AG04450 (cell line): ENCODE data around the gene RABGAP1. TPM values are rescaled to one million over a fixed set of nuclear protein-coding genes. Genes with fewer than 3 reads are reported as not detected.

Experiments used
- CTCF ChIA-PET: fragments of 300-600, 350-600 bp; formaldehyde crosslinking; extraction: SDS; loops from one replicate; lab custom pipeline; 2022; ENCODE audit warnings: antibody characterized with exemption, inconsistent platforms; lab: Charles Lee
- POLR2A ChIA-PET: fragments of 350-600 bp; formaldehyde crosslinking; extraction: SDS; loops from one replicate; lab custom pipeline; 2021; ENCODE audit warnings: antibody characterized with exemption, inconsistent platforms; lab: Yijun Ruan, JAX
- DNase-seq: peaks from one replicate; pipeline ENCODE4 v3.0.0-alpha.2; 2011; ENCODE audit warnings: low read depth, low spot score
- H3K27ac ChIP-seq: one replicate; pipeline ENCODE4 v1.5.1; 2012; ENCODE audit warnings: low read depth, low read length, control low read depth
- H3K27me3 ChIP-seq: one replicate; pipeline ENCODE4 v1.6.0; 2012; ENCODE audit warnings: low read length; ENCODE audit not compliant: control insufficient read depth, insufficient read depth
- H3K4me3 ChIP-seq: 2 replicates; pipeline ENCODE4 v1.5.1; 2011; ENCODE audit warnings: mild to moderate bottlenecking, low read depth, low read length, control low read depth
- H3K9me3 ChIP-seq: 2 replicates; pipeline ENCODE4 v1.5.1; 2012; ENCODE audit warnings: low read length; ENCODE audit not compliant: control insufficient read depth, insufficient read depth
- polyA plus RNA-seq: library from polyadenylated mRNA; depleted of rRNA; stranded (reverse); fragments of >200 nt; gene quantifications from 2 replicates; pipeline ENCODE4 v1.2.3, GENCODE V29; 2011
- TF ChIP-seq, protein P1 (sequence below): IDR thresholded peaks from 2 replicates; pipeline ENCODE4 v1.5.1; 2011; ENCODE audit warnings: low read depth, low read length, control low read depth, inconsistent platforms

RABGAP1 gene
- polyA plus RNA-seq, 1 experiment = 69.4 TPM

- no peak for DNase-seq
- no peak overlapping the region for H3K4me3 ChIP-seq
- TF ChIP-seq, protein P1, sequence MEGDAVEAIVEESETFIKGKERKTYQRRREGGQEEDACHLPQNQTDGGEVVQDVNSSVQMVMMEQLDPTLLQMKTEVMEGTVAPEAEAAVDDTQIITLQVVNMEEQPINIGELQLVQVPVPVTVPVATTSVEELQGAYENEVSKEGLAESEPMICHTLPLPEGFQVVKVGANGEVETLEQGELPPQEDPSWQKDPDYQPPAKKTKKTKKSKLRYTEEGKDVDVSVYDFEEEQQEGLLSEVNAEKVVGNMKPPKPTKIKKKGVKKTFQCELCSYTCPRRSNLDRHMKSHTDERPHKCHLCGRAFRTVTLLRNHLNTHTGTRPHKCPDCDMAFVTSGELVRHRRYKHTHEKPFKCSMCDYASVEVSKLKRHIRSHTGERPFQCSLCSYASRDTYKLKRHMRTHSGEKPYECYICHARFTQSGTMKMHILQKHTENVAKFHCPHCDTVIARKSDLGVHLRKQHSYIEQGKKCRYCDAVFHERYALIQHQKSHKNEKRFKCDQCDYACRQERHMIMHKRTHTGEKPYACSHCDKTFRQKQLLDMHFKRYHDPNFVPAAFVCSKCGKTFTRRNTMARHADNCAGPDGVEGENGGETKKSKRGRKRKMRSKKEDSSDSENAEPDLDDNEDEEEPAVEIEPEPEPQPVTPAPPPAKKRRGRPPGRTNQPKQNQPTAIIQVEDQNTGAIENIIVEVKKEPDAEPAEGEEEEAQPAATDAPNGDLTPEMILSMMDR = no peak
- H3K27ac ChIP-seq = no peak overlapping the region
- POLR2A ChIA-PET = no interaction called here
- no peaks in the 10 kb centered on the region for H3K9me3 ChIP-seq
- CTCF ChIA-PET = no interaction called here
- no peaks in the 10 kb centered on the region for H3K27me3 ChIP-seq
These were observed 86.7 kb downstream of the RABGAP1 start for GRCh38 chr9:123027517-123027916.

DNA sequence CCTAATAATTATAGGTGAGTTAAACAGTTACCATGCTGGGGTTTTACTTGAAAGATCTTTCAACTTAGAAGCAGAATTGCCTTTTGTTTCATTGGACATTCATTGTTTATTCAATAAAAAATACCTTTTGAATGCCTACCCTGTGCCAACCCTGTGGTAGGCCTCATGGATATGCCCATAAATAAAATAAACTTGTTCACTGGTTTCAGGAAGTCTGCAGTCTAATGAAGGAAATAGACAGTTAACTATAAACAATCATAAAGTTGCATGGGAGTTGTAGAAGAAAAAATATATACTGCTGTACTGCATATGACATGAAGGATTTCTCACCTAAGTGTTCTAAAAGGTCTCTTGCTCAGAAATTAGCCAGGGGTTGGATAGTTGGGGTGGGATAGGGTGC is 87.3 kb downstream of the RABGAP1 start:
- Histone ChIP-seq H3K9me3 (no peaks in the 10 kb centered on the region), H3K27ac (no peak overlapping the region), H3K4me3 (no peak overlapping the region), H3K27me3 (no peaks in the 10 kb centered on the region)
- CTCF ChIA-PET = no interaction called here
- TF ChIP-seq, protein P1 = no peak
- POLR2A ChIA-PET = no interaction called here
- DNase-seq = no peak

- Histone ChIP-seq H3K9me3 (no peaks in the 10 kb centered on the region), H3K27ac (no peak overlapping the region), H3K4me3 (no peak overlapping the region), H3K27me3 (no peaks in the 10 kb centered on the region)
- CTCF ChIA-PET = no interaction called here
- no peak for DNase-seq
- POLR2A ChIA-PET = no interaction called here
- TF ChIP-seq, protein P1 = no peak
These were observed 88.2 kb downstream of the RABGAP1 start for GRCh38 chr9:123028973-123029372.

GRCh38 chr9:123031963-123032362 is 91.1 kb downstream of the RABGAP1 start:
- H3K9me3 ChIP-seq = no peaks in the 10 kb centered on the region
- CTCF ChIA-PET = interaction anchor here (0.7 kb wide), 1 partner anchor 318 kb away, joined by 3 read pairs; no protein-coding TSS in a partner anchor
- no peak overlapping the region for H3K4me3 ChIP-seq
- DNase-seq = no peak
- no peak overlapping the region for H3K27ac ChIP-seq
- no peaks in the 10 kb centered on the region for H3K27me3 ChIP-seq
- TF ChIP-seq, protein P1 = no peak
- POLR2A ChIA-PET = interaction anchor here (0.5 kb wide), 1 partner anchor 131 kb away, joined by 11 read pairs; no protein-coding TSS in a partner anchor

DNA sequence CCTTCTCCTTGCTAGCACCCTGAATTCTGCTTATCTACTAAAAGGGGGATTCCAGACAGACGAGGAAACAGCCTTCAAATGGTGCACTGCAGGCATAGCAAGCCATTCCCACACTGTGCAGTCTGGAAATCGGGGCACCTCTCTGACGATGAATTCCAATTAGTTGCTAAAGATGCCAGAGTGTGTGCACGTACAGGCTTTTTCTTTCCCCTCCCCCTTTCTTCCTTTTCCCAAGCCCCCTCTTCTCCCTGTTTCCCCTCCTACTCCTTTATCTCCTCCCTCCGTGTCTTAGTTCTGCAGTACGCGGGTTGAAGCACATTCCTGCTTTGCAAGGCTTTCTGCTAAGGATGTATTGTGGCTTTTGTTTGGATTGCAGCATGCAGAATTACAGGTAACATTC is 92.5 kb downstream of the RABGAP1 start, which contains the start of gene GPR21:
GPR21 (plus strand) TSS at position 316 of the 400 bp plus-strand sequence. CDS start 900 bp downstream, outside the sequence.
- CTCF ChIA-PET = interaction anchor here (1.3 kb wide), 1 partner anchor 316 kb away, joined by 4 read pairs; no protein-coding TSS in a partner anchor
- no peak for DNase-seq
- no peaks in the 10 kb centered on the region for H3K9me3 ChIP-seq
- H3K27ac ChIP-seq = no peak within 1 kb of the TSS
- H3K4me3 ChIP-seq = no peak within 1 kb of the TSS
- POLR2A ChIA-PET = no interaction called here
- TF ChIP-seq, protein P1 = no peak
- H3K27me3 ChIP-seq = no peaks in the 10 kb centered on the region
